ENCODE data around the gene HTD2.

The HTD2 gene

GRCh38 chr3:58341376-58341775 is 35.1 kb downstream of the HTD2 start:
- H3K4me3 ChIP-seq (ENCODE audit: low read length): no peak overlapping the region
- no peak for TF ChIP-seq CTCF (IDR thresholded peaks at IDR 0.05; ENCODE audit: insufficient read depth, low read depth, low read length, missing control alignments)
- no peak for DNase-seq (ENCODE audit: low read depth)

- no peak for TF ChIP-seq CTCF (IDR thresholded peaks at IDR 0.05; ENCODE audit: insufficient read depth, low read depth, low read length, missing control alignments)
- no peak overlapping the region for H3K4me3 ChIP-seq (ENCODE audit: low read length)
- no peak for DNase-seq (ENCODE audit: low read depth)
These were observed 36.4 kb downstream of the HTD2 start for GRCh38 chr3:58342676-58343075.

- no peak for TF ChIP-seq CTCF (IDR thresholded peaks at IDR 0.05; ENCODE audit: insufficient read depth, low read depth, low read length, missing control alignments)
- no peak for DNase-seq (ENCODE audit: low read depth)
- no peak overlapping the region for H3K4me3 ChIP-seq (ENCODE audit: low read length)
These were observed 39.1 kb downstream of the HTD2 start for GRCh38 chr3:58345457-58345856.

- no peak overlapping the region for H3K4me3 ChIP-seq (ENCODE audit: low read length)
- no peak for DNase-seq (ENCODE audit: low read depth)
- TF ChIP-seq CTCF (IDR thresholded peaks at IDR 0.05; ENCODE audit: insufficient read depth, low read depth, low read length, missing control alignments): no peak
These were observed 40.0 kb downstream of the HTD2 start for GRCh38 chr3:58346368-58346767.

GRCh38 chr3:58347984-58348383 is 41.7 kb downstream of the HTD2 start:
- DNase-seq (ENCODE audit: low read depth): no peak
- no peak for TF ChIP-seq CTCF (IDR thresholded peaks at IDR 0.05; ENCODE audit: insufficient read depth, low read depth, low read length, missing control alignments)
- no peak overlapping the region for H3K4me3 ChIP-seq (ENCODE audit: low read length)

- peak; percentile 43 for DNase-seq (ENCODE audit: low read depth)
- no peak for TF ChIP-seq CTCF (IDR thresholded peaks at IDR 0.05; ENCODE audit: insufficient read depth, low read depth, low read length, missing control alignments)
- H3K4me3 ChIP-seq (ENCODE audit: low read length): no peak overlapping the region
These were observed 43.7 kb downstream of the HTD2 start for GRCh38 chr3:58349792-58350626.

- no peak overlapping the region for H3K4me3 ChIP-seq (ENCODE audit: low read length)
- DNase-seq (ENCODE audit: low read depth): no peak
- TF ChIP-seq CTCF (IDR thresholded peaks at IDR 0.05; ENCODE audit: insufficient read depth, low read depth, low read length, missing control alignments): no peak
These were observed 44.3 kb downstream of the HTD2 start for GRCh38 chr3:58350627-58351013.

All from epithelial cell of esophagus (primary cell).